Limb (tissue), 2 donors: Measurements from ENCODE around the gene VAC14.
A peak's percentile ranks its signal among the peaks of the same experiment; 100 is the strongest.

Source experiments
- DNase-seq, 2 donors: peaks; one replicate each; pipeline ENCODE4 v3.0.0-alpha.2; 2016; ENCODE audit errors: extremely low spot score in 2 of 2

VAC14 gene

GRCh38 chr16:70663524-70664324 lies 137.2 kb downstream of the VAC14 start:
- peak in 1 of 2 donors; percentile 34 for DNase-seq

GRCh38 chr16:70662991-70663523 lies 137.9 kb downstream of the VAC14 start:
- DNase-seq, result no peak

GRCh38 chr16:70661918-70662641 lies 138.9 kb downstream of the VAC14 start:
- peak in 1 of 2 donors; percentile 73 for DNase-seq

- DNase-seq, result peak in 1 of 2 donors; percentile 64
Measured at GRCh38 chr16:70661534-70661917, 139.4 kb downstream of the VAC14 start.

- DNase-seq, result no peak
Measured at GRCh38 chr16:70660672-70661350, 140.1 kb downstream of the VAC14 start.

- no peak for DNase-seq
Measured at GRCh38 chr16:70659953-70660671, 140.8 kb downstream of the VAC14 start.

GRCh38 chr16:70659546-70659945 lies 141.4 kb downstream of the VAC14 start:
- no peak for DNase-seq

GRCh38 chr16:70658921-70659320 lies 142.0 kb downstream of the VAC14 start:
- no peak for DNase-seq

- no peak for DNase-seq
Measured at GRCh38 chr16:70657956-70658355, 143.0 kb downstream of the VAC14 start.

GRCh38 chr16:70656712-70657263 lies 144.2 kb downstream of the VAC14 start:
- no peak for DNase-seq

GRCh38 chr16:70656065-70656711 lies 144.8 kb downstream of the VAC14 start:
- DNase-seq, result no peak

GRCh38 chr16:70653809-70654771 lies 146.9 kb downstream of the VAC14 start:
- peak; percentile 88 to 91 for DNase-seq

- DNase-seq, result no peak
Measured at GRCh38 chr16:70653406-70653805, 147.6 kb downstream of the VAC14 start.

GRCh38 chr16:70652322-70652721 lies 148.6 kb downstream of the VAC14 start:
- no peak for DNase-seq

- DNase-seq, result no peak
Measured at GRCh38 chr16:70651524-70651923, 149.4 kb downstream of the VAC14 start.

- no peak for DNase-seq
Measured at GRCh38 chr16:70650216-70650615, 150.7 kb downstream of the VAC14 start.

GRCh38 chr16:70649300-70649699 lies 151.7 kb downstream of the VAC14 start:
- DNase-seq, result no peak

GRCh38 chr16:70648606-70649005 lies 152.4 kb downstream of the VAC14 start:
- no peak for DNase-seq
